Activated CD4-positive, alpha-beta T cell treated with anti-CD3 and anti-CD28 coated beads for 36 hours (primary cell): ENCODE results near the gene SMTNL1. TPM values are rescaled to one million over a fixed set of nuclear protein-coding genes. Genes with fewer than 3 reads are reported as not detected.
"Not testable (repeated sequence)": the region's sequence is repeated elsewhere in the genome, so short reads cannot be mapped to it uniquely, and the experiment has no call there.

Source experiments
- ATAC-seq: fragments of 200-7000 bp; cut with Tn5 transposase; one replicate; pipeline ENCODE4 v1.10.0; 2021; ENCODE audit warnings: mild to moderate bottlenecking, moderate library complexity
- CTCF ChIA-PET: fragments of 350-600 bp; sonication (Branson Sonifier 250); formaldehyde crosslinking; loops from one replicate; lab custom pipeline; 2021; ENCODE audit warnings: antibody characterized with exemption; lab: Charles Lee
- POLR2A ChIA-PET: fragments of 350-600 bp; sonication (Branson Sonifier 250); formaldehyde crosslinking; loops from one replicate; lab custom pipeline; 2021; ENCODE audit warnings: antibody characterized with exemption, inconsistent platforms; lab: Charles Lee
- DNase-seq: peaks from one replicate; pipeline ENCODE4 v3.0.0-alpha.2; 2020
- H3K27ac Mint-ChIP-seq: one replicate; pipeline ENCODE4 v1.8.0; 2021; ENCODE audit warnings: mixed read lengths
- H3K27me3 Mint-ChIP-seq: one replicate; pipeline ENCODE4 v1.8.0; 2021; ENCODE audit warnings: mixed read lengths
- H3K36me3 Mint-ChIP-seq: one replicate; pipeline ENCODE4 v1.8.0; 2021; ENCODE audit warnings: low read depth, mixed read lengths
- H3K4me1 Mint-ChIP-seq: one replicate; pipeline ENCODE4 v1.8.0; 2021; ENCODE audit warnings: mixed read lengths
- H3K4me3 Mint-ChIP-seq: one replicate; pipeline ENCODE4 v1.8.0; 2021; ENCODE audit warnings: mild to moderate bottlenecking, moderate library complexity, mixed read lengths
- H3K9me3 Mint-ChIP-seq: one replicate; pipeline ENCODE4 v1.8.0; 2021; ENCODE audit warnings: low read depth, mixed read lengths
- intact Hi-C, 2 experiments: fragments of 100-400 bp; cut with DNase I in 1 of 2; cut with micrococcal nuclease in 1 of 2; formaldehyde crosslinking; loops; one replicate each; pipeline versions ENCODE4 v1.14.2 to v1.15.1; 2022 to 2024; cut with DNase I, micrococcal nuclease
- total RNA-seq, 2 experiments: library from RNA; stranded (reverse); gene quantifications; one replicate each; pipeline ENCODE4 v1.2.3, GENCODE V29; 2021

SMTNL1 gene
- total RNA-seq, 2 experiments from 2014 or later: not detected

DNA sequence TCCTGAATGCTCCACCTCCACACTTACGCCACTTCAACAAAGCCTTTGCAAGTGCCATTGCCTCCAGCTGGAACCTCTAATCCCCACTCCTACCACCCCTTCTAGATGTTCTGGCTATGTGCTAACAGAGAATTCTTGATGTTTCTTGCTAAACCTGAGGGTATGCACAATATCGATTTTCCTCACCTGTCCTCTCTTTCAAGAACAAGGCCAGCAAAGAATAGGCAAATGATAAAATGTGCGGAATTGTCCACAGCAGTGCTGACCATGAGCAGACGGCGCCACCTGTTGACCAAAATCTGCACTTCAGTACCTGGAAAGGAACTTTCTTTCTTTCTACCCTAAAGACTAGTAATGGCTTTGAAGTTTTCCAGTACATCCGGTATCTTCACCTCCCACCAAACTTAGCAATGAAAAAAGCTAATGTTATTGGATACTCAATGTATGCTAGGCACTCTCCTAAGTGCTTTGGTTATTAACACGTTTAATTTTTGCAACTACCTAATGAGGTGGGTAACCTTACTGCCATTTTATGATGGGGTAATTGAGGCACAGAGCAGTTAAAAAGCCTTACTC is 10.3 kb upstream of the SMTNL1 start:
- ChIA-PET POLR2A (interaction anchor here (0.6 to 1.2 kb wide), 3 partner anchors 34 to 185 kb away, joined by 3 to 4 read pairs (median 3); partner anchors contain the start of gene TMX2), CTCF (interaction anchor here (0.6 to 10.3 kb wide), 41 partner anchors 9 to 273 kb away, joined by 3 to 262 read pairs (median 4); partner anchors contain the start of genes RTN4RL2 and SLC43A1)
- no peak overlapping the region for H3K4me3 Mint-ChIP-seq
- H3K36me3 Mint-ChIP-seq: peaks cover 30% of the 10 kb centered on the region
- peaks cover 37% of the 10 kb centered on the region for H3K4me1 Mint-ChIP-seq
- peak; percentile 12 for ATAC-seq
- no peaks in the 10 kb centered on the region for H3K27me3 Mint-ChIP-seq
- H3K9me3 Mint-ChIP-seq: no peaks in the 10 kb centered on the region
- peak overlapping the region; percentile 80 for H3K27ac Mint-ChIP-seq
- peak; percentile 87 for DNase-seq
- intact Hi-C loops: loop anchor here (1.0 kb wide), 4 partner anchors 13 to 182 kb away; no protein-coding TSS in a partner anchor

DNA sequence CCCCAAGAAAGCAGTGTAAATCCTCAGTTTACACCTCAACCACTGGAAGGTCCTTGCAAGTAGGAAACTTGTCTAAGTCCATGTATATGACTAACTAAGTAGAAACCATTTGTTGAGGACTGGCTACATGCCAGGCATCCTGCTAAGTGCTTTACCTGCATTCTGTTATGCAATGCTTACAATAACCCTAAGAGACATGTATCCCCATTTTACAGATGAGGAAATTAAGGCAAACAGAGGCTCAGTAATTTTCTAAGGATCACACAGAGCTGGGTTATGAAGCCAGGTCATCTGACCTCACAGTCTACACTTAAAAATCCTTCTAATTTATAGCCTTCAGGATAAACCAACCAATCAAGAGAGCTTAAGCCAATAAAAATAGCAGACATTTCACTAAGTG is 8.4 kb upstream of the SMTNL1 start:
- peaks cover 37% of the 10 kb centered on the region for H3K4me1 Mint-ChIP-seq
- POLR2A ChIA-PET: no interaction called here
- peak overlapping the region; percentile 29 for H3K4me3 Mint-ChIP-seq
- no peak for ATAC-seq
- CTCF ChIA-PET: interaction anchor here (1.0 to 10.3 kb wide), 11 partner anchors 13 to 183 kb away, joined by 3 to 262 read pairs (median 13); partner anchors contain the start of genes SLC43A1 and UBE2L6
- H3K9me3 Mint-ChIP-seq: no peaks in the 10 kb centered on the region
- DNase-seq: no peak
- intact Hi-C loops: no loop called here
- peaks cover 34% of the 10 kb centered on the region for H3K36me3 Mint-ChIP-seq
- peak overlapping the region; percentile 60 for H3K27ac Mint-ChIP-seq
- no peaks in the 10 kb centered on the region for H3K27me3 Mint-ChIP-seq

DNA sequence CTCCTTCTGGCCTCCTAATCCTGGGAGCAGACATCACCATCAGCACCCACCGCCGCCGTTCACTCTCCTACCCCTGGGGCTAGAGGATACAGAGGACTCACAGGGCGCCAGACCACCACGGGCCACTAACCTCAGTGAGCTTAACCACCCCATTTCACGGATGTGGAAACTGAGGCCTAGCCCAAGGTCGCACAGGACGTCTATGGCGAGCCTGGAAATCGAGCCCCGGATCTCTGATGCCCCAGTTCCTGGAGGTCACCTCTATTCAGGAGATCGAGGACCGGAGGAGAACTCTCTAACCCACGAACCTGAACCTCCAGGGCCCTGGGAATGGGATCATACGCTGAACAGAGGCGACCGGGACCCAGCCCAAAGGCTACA is 7.2 kb upstream of the SMTNL1 start:
- DNase-seq: peak; percentile 34
- H3K9me3 Mint-ChIP-seq: no peaks in the 10 kb centered on the region
- H3K4me1 Mint-ChIP-seq: peaks cover 37% of the 10 kb centered on the region
- ChIA-PET POLR2A (no interaction called here), CTCF (interaction anchor here (0.6 to 10.3 kb wide), 11 partner anchors 14 to 184 kb away, joined by 3 to 262 read pairs (median 8); partner anchors contain the start of genes SLC43A1 and UBE2L6)
- H3K36me3 Mint-ChIP-seq: peaks cover 30% of the 10 kb centered on the region
- intact Hi-C loops: loop anchor here (1.0 to 2.0 kb wide), 10 partner anchors 15 to 1049 kb away; partner anchors contain the start of genes CLP1 (in 2 of the 2), MED19 (in 2 of the 2), TMX2 (in 2 of the 2) and RTN4RL2 (in 1 of the 2)
- no peaks in the 10 kb centered on the region for H3K27me3 Mint-ChIP-seq
- H3K4me3 Mint-ChIP-seq: peak overlapping the region; percentile 81
- peak overlapping the region; percentile 87 for H3K27ac Mint-ChIP-seq
- no peak for ATAC-seq

DNA sequence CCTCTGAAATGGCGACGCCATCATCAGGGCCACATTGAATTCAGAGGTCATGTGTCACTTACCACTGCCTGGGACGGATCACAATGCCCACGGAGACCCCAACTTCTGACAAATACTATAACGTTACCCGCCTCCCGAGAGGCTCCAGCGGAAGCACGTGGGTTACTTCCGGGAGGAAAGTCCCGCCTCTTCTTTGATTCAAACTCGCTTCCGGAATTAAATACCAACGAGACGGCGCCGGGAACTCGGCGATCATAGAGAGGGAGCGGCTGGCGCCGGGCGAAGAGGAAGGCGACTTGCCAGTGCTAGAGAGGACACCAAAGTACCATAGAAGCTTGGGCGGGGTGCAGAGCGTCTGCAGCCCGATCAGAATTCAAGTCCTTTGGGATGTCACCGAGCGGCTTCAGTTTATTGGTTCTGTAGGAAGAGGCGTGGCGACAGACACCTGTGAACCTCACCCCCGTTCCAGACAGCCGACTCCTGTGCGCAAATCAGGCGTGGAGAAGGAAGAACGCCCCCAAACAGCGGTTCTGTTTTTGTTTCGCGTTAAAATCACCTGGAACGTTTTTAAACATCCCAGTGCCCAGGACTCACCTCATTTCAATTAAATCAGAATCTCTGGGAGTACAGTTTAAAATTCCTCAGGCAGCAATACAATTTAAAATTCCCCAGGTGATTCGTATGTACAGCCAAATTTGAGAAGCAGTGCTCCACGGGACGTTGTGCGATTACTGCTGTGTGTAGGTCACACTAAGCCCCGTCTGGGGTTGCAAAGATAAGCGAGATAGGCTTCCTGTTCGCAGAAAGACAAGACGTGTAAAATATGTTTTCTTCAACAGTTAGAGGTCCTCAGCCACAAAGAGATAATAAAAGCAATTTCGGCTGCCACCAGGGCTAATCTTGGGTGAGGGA is 6.5 kb upstream of the SMTNL1 start, which contains the start of gene TIMM10:
Gene TIMM10, minus strand, starts transcription at position 159 of the 912 bp plus-strand sequence. CDS start 565 bp downstream, outside the sequence.
- H3K9me3 Mint-ChIP-seq: no peaks in the 10 kb centered on the region
- H3K4me3 Mint-ChIP-seq: peak within 1 kb of the TSS; percentile 81
- intact Hi-C loops: loop anchor here (1.0 to 2.0 kb wide), 10 partner anchors 16 to 1048 kb away; partner anchors contain the start of genes CLP1 (in 2 of the 2), MED19 (in 2 of the 2), TMX2 (in 2 of the 2) and RTN4RL2 (in 1 of the 2)
- peaks cover 37% of the 10 kb centered on the region for H3K4me1 Mint-ChIP-seq
- peak; percentile 95 for ATAC-seq
- H3K36me3 Mint-ChIP-seq: peaks cover 29% of the 10 kb centered on the region
- DNase-seq: peak; percentile 97
- ChIA-PET POLR2A (no interaction called here), CTCF (interaction anchor here (0.5 to 10.3 kb wide), 12 partner anchors 15 to 184 kb away, joined by 3 to 262 read pairs (median 6); partner anchors contain the start of genes SLC43A1 and UBE2L6)
- H3K27me3 Mint-ChIP-seq: no peaks in the 10 kb centered on the region
- H3K27ac Mint-ChIP-seq: peak within 1 kb of the TSS; percentile 87

DNA sequence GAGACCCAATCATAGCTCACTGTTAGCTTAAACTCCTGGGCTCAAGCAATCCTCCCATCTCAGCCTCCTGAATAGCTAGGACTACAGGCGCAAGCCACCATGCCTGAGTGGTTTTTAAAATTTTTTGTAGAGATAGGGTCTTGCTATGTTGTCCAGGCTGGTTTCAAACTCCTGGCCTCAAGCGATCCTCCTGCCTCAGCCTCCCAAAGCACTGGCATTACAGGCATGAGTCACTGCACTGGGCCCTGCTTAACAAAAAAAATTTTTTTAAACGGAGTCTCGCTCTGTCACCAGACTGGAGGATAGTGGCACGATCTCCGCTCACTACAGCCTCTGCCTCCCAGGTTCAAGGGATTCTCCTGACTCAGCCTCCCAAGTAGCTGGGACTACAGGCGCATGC is 2.9 kb upstream of the SMTNL1 start:
- H3K4me3 Mint-ChIP-seq, intact Hi-C loops: not testable (repeated sequence)

DNA sequence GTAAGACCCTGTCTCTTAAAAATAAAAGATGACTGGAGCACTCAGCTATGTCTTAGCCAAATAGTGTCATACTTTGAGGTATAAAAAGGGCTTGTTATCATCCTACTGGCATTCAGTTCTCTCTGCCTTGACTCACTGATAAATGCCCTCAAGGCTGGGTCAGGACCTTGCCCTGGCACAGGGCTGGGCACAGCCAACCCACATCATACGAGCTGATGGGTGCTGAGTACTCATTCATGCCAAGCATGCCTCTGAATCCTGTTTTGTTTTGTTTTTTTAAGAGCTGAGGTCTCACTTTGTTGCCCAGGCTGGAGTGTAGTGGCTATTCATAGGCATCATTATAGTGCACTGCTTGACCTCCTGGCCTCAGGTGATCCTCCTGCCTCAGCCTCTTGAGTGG is 1.9 kb downstream of the SMTNL1 start:
- intact Hi-C loops: no loop called here
- Mint-ChIP-seq H3K27ac (no peak overlapping the region), H3K4me1 (no peaks in the 10 kb centered on the region), H3K36me3 (peaks cover 11% of the 10 kb centered on the region), H3K9me3 (no peaks in the 10 kb centered on the region), H3K27me3 (no peaks in the 10 kb centered on the region), H3K4me3 (no peak overlapping the region)
- ATAC-seq (no peak), DNase-seq (no peak)
- ChIA-PET CTCF (interaction anchor here (0.7 to 1.5 kb wide), 4 partner anchors 13 to 132 kb away, joined by 3 read pairs; no protein-coding TSS in a partner anchor), POLR2A (no interaction called here)

More for the DNA sequence above, 2.9 kb upstream of the SMTNL1 start:
- H3K36me3 Mint-ChIP-seq: peaks cover 12% of the 10 kb centered on the region
- ATAC-seq, H3K27ac Mint-ChIP-seq, POLR2A ChIA-PET, H3K27me3 Mint-ChIP-seq, H3K9me3 Mint-ChIP-seq, DNase-seq: not testable (repeated sequence)
- CTCF ChIA-PET: interaction anchor here (0.9 to 1.1 kb wide), 2 partner anchors 29 to 41 kb away, joined by 3 to 5 read pairs; no protein-coding TSS in a partner anchor
- peaks cover 16% of the 10 kb centered on the region for H3K4me1 Mint-ChIP-seq

DNA sequence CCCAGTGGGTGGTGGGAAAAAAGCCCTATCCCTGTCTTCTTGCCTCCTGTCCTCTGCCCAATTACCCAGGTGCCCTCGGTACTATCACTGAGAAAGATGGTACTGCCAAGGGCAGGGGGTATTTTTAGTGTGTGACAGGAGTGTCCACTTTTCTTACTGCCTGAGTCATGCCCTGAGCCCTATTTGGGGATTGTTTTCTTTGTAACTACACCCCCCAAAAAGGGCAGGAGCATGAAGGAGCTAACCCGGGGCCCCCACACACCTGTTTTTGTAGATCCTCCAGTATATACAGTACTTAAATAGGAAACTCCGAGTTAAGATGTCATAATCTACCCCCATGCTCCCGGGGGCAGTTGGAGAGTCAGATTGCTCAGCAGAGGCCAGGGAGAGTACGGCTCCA is 3.8 kb downstream of the SMTNL1 start:
- POLR2A ChIA-PET: no interaction called here
- Mint-ChIP-seq H3K27ac (no peak overlapping the region), H3K27me3 (no peaks in the 10 kb centered on the region), H3K4me1 (no peaks in the 10 kb centered on the region), H3K9me3 (no peaks in the 10 kb centered on the region), H3K4me3 (no peak overlapping the region), H3K36me3 (peaks cover 11% of the 10 kb centered on the region)
- no peak for ATAC-seq
- CTCF ChIA-PET: interaction anchor here (1.4 kb wide), 1 partner anchor 47 kb away, joined by 3 read pairs; no protein-coding TSS in a partner anchor
- intact Hi-C loops: no loop called here
- no peak for DNase-seq

DNA sequence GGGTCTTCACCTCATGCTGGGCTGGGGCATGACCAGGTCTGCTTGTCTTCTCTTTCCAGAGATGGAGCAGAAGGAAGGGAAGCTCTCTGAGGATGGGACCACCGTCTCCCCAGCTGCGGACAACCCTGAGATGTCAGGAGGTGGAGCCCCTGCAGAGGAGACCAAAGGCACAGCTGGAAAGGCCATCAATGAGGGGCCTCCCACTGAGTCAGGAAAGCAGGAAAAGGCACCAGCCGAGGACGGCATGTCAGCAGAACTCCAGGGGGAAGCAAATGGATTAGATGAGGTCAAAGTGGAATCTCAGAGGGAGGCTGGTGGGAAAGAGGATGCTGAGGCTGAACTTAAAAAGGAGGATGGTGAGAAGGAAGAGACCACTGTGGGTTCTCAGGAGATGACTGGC is 5.2 kb downstream of the SMTNL1 start:
- ChIA-PET CTCF (no interaction called here), POLR2A (no interaction called here)
- peaks cover 19% of the 10 kb centered on the region for H3K36me3 Mint-ChIP-seq
- H3K4me3 Mint-ChIP-seq: no peak overlapping the region
- no peak for ATAC-seq
- H3K27me3 Mint-ChIP-seq: no peaks in the 10 kb centered on the region
- no peak for DNase-seq
- no peak overlapping the region for H3K27ac Mint-ChIP-seq
- peaks cover 6% of the 10 kb centered on the region for H3K4me1 Mint-ChIP-seq
- intact Hi-C loops: no loop called here
- no peaks in the 10 kb centered on the region for H3K9me3 Mint-ChIP-seq

DNA sequence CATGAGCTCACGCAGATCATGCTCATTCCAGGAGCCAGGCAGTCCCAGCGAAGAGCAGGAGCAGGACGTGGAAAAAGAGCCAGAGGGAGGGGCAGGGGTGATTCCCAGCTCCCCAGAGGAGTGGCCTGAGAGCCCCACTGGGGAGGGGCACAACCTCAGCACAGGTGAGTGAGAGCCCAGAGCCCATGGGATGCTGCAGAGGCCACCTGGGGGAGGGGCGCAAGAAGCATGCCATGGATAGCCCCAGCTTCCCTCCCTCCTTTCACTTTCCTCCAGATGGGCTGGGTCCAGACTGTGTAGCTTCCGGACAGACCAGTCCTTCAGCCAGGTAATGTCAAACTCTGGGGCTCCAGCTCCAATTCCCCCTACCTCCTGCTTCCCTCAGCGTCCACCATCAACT is 6.2 kb downstream of the SMTNL1 start:
- no peak for DNase-seq
- Mint-ChIP-seq H3K27me3 (no peaks in the 10 kb centered on the region), H3K27ac (no peak overlapping the region), H3K4me3 (no peak overlapping the region), H3K36me3 (peaks cover 19% of the 10 kb centered on the region), H3K4me1 (peaks cover 11% of the 10 kb centered on the region), H3K9me3 (no peaks in the 10 kb centered on the region)
- intact Hi-C loops: no loop called here
- POLR2A ChIA-PET: no interaction called here
- CTCF ChIA-PET: no interaction called here
- ATAC-seq: no peak

DNA sequence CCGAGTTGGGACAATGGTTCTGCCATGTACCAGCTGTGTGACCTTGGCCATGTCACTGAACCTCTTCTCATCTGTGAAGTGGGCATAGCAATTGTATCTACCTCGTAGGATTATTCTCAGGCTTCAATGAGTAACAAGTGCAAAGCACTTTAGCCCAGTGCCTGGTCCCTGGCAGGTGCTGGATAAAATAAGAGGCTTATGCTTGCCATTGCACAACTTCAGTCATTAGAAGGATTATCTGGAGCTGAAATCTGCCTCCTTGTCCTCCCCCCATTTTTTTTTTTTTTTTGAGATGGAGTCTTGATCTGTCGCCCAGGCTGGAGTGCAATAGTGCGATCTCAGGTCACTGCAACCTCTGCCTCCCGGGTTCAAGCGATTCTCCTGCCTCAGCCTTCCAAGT is 7.2 kb downstream of the SMTNL1 start:
- no peak overlapping the region for H3K27ac Mint-ChIP-seq
- DNase-seq (no peak), ATAC-seq (no peak)
- H3K9me3 Mint-ChIP-seq: no peaks in the 10 kb centered on the region
- H3K27me3 Mint-ChIP-seq: no peaks in the 10 kb centered on the region
- H3K36me3 Mint-ChIP-seq: peaks cover 26% of the 10 kb centered on the region
- H3K4me1 Mint-ChIP-seq: peaks cover 12% of the 10 kb centered on the region
- intact Hi-C loops: no loop called here
- ChIA-PET POLR2A (no interaction called here), CTCF (interaction anchor here (0.6 kb wide), 1 partner anchor 207 kb away, joined by 3 read pairs; no protein-coding TSS in a partner anchor)
- no peak overlapping the region for H3K4me3 Mint-ChIP-seq

DNA sequence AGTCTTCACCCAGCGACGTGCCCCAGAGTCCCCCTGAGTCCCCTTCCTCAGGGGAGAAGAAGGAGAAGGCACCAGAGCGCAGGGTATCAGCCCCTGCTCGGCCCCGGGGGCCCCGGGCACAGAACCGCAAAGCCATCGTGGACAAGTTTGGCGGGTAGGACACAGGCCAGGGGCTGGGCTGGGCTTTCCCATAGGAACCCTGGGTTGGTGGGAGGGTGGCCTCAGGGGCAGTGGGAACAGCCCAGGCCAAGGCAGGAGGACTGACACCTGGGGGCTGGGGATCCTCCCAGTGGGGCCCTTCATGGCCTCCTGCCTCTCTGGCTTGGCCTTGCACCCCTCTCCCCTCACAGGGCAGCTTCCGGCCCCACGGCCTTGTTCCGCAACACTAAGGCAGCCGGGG is 8.5 kb downstream of the SMTNL1 start:
- no peaks in the 10 kb centered on the region for H3K27me3 Mint-ChIP-seq

More for the DNA sequence above, 8.5 kb downstream of the SMTNL1 start:
- POLR2A ChIA-PET: no interaction called here
- Mint-ChIP-seq H3K4me3 (no peak overlapping the region), H3K27ac (no peak overlapping the region), H3K36me3 (peaks cover 34% of the 10 kb centered on the region), H3K9me3 (no peaks in the 10 kb centered on the region), H3K4me1 (peaks cover 12% of the 10 kb centered on the region)
- CTCF ChIA-PET: no interaction called here
- intact Hi-C loops: no loop called here
- no peak for DNase-seq
- no peak for ATAC-seq
